LNCAP (cell line): ENCODE measurements around the gene VSIG4.

ENCODE experiments used
- CTCF ChIP-seq: fragments of 450-650 bp; IDR thresholded peaks from 2 replicates; pipeline ENCODE4 v1.5.1; 2017; ENCODE audit warnings: mild to moderate bottlenecking

VSIG4 gene

GRCh38 chrX:66039944-66040343, at the start of gene VSIG4:
Gene VSIG4 (minus strand): TSS chrX:66040080. CDS start chrX:66039998, 82 bp downstream.
- TF ChIP-seq CTCF: no peak

GRCh38 chrX:66076801-66077200, 36.9 kb upstream of the VSIG4 start:
- no peak for TF ChIP-seq CTCF

GRCh38 chrX:66074920-66075879, 35.3 kb upstream of the VSIG4 start:
- TF ChIP-seq CTCF: no peak

- TF ChIP-seq CTCF: no peak
These were observed 31.2 kb upstream of the VSIG4 start for GRCh38 chrX:66071126-66071525.

- TF ChIP-seq CTCF: no peak
These were observed 24.4 kb upstream of the VSIG4 start for GRCh38 chrX:66064261-66064660.

- TF ChIP-seq CTCF: no peak
These were observed 15.1 kb upstream of the VSIG4 start for GRCh38 chrX:66054978-66055377.

- no peak for TF ChIP-seq CTCF
These were observed 13.5 kb upstream of the VSIG4 start for GRCh38 chrX:66053414-66053813.
